ENCODE results near the gene SIRT2. TPM values are rescaled to one million over a fixed set of nuclear protein-coding genes. Genes with fewer than 3 reads are reported as not detected.

SIRT2 gene
- total RNA-seq, 2 experiments from 2014 or later, result 45.2 to 47.1 TPM

DNA sequence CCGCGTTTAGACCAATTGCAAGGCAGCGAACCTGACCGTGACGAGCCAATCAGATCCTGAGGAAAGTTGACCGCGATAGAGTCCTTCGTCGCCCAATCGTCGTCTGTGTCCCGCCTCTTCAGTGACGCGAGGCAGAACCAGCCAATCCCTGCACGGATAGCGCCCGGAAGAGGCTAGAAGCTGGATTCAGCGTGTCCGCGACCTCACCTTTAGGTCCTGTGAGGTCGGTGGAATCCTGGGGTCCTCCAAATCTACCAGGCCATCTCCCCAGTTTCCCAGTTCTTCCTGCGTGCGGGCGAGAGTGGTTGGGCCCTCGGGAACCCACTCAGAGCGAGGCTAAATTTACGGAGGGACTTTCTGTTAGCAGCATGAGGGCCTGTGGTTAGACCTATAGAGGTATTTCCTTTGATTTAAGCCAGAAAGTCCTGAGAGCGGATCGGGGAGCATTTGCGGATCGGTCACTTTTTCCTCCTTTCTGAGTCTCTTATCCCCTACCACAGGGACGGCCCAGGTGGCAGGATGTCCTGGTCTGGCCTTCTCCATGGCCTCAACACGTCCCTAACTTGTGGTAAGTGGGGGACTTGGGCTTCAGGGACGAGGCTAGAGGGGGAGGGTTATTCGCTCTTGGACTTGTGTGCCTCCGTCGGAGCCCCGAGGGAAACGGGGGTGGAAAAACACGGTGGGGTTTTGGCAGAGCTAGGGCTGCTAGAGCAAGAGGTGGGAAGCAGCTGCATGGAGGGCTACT lies 31.5 kb upstream of the SIRT2 start, which contains the start of gene MRPS12:
TSS of gene MRPS12 (plus strand) at position 169 of the 745 bp plus-strand sequence. CDS start at position 520, 351 bp downstream.
- Mint-ChIP-seq H3K27ac (peak within 1 kb of the TSS; percentile 93), H3K9me3 (no peaks in the 10 kb centered on the region), H3K4me3 (peak within 1 kb of the TSS; percentile 85), H3K4me1 (peaks cover 34% of the 10 kb centered on the region), H3K27me3 (no peaks in the 10 kb centered on the region), H3K36me3 (ENCODE audit: low read depth) (peaks cover 32% of the 10 kb centered on the region)
- DNase-seq, result peak; percentile 99
- POLR2A ChIA-PET, result no interaction called here
- CTCF ChIA-PET, result interaction anchor here (0.7 to 3.0 kb wide), 63 partner anchors 10 to 711 kb away, joined by 3 to 20 read pairs (median 4); partner anchors contain the start of genes ACTN4, CCER2, EIF3K and FAM98C

DNA sequence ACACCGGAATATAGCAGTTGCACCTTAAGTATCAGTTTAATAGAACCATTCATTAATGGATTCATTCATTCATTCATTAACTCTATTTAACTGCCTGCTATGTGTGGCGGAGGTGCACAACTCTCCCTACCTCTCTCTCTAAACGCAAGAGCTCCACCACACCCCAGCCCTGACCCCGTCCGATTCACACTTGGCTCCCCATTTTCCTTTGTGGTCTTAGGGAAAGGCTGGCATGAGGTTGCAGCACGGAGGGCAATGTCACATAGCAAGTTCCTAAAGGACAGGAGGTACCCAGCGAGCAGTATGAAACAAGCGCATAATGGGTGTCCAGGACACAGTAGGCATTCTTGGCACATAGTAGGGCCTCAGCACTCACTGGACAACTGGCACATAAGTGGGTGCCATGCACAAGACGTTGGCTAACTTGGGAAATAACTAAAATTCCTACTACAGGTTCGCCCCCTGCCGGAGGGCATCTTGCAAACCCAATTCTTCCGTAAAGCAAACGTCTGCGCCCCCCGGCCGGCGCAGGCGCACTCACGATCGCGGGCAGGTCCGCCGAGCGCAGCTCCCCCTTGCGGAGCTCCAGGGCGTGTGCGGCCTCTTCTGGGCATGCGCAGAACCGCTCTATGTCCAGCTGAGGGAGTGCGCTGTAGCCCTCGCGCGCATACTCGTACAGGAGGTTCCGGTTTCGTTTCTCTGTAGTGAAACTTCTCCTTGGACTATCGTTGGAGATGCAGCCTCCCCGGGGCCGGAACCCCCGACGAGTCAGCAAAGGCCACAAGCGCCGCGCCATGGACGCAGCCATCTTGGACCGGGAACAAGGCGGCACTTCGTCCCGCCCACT lies 30.7 kb upstream of the SIRT2 start, which contains the start of gene SARS2:
TSS of gene SARS2 (minus strand) at position 835 of the 847 bp plus-strand sequence. CDS start at position 808, 27 bp downstream.
- Mint-ChIP-seq H3K27me3 (no peaks in the 10 kb centered on the region), H3K36me3 (ENCODE audit: low read depth) (peaks cover 31% of the 10 kb centered on the region), H3K9me3 (no peaks in the 10 kb centered on the region), H3K4me1 (peaks cover 34% of the 10 kb centered on the region), H3K27ac (peak within 1 kb of the TSS; percentile 93), H3K4me3 (peak within 1 kb of the TSS; percentile 85)
- peak; percentile 93 for DNase-seq
- ChIA-PET CTCF (interaction anchor here (0.6 to 3.0 kb wide), 63 partner anchors 9 to 710 kb away, joined by 3 to 20 read pairs (median 4); partner anchors contain the start of genes ACTN4, CCER2, EIF3K and FAM98C), POLR2A (no interaction called here)

GRCh38 chr19:38928391-38929001 lies 29.1 kb upstream of the SIRT2 start:
- H3K36me3 Mint-ChIP-seq (ENCODE audit: low read depth), result peaks cover 27% of the 10 kb centered on the region
- H3K4me3 Mint-ChIP-seq, result peak overlapping the region; percentile 18
- CTCF ChIA-PET, result interaction anchor here (2.3 to 2.9 kb wide), 2 partner anchors 28 to 218 kb away, joined by 9 to 16 read pairs; partner anchors contain the start of genes NFKBIB and SIRT2
- peaks cover 34% of the 10 kb centered on the region for H3K4me1 Mint-ChIP-seq
- H3K27ac Mint-ChIP-seq, result peak overlapping the region; percentile 93
- POLR2A ChIA-PET, result no interaction called here
- H3K27me3 Mint-ChIP-seq, result no peaks in the 10 kb centered on the region
- no peak for DNase-seq
- no peaks in the 10 kb centered on the region for H3K9me3 Mint-ChIP-seq

GRCh38 chr19:38924388-38924787 lies 25.0 kb upstream of the SIRT2 start:
- no peak for DNase-seq
- no peaks in the 10 kb centered on the region for H3K27me3 Mint-ChIP-seq
- no peak overlapping the region for H3K27ac Mint-ChIP-seq
- CTCF ChIA-PET, result interaction anchor here (0.7 kb wide), 1 partner anchor 209 kb away, joined by 3 read pairs; no protein-coding TSS in a partner anchor
- no peaks in the 10 kb centered on the region for H3K9me3 Mint-ChIP-seq
- peaks cover 21% of the 10 kb centered on the region for H3K36me3 Mint-ChIP-seq (ENCODE audit: low read depth)
- POLR2A ChIA-PET, result no interaction called here
- H3K4me3 Mint-ChIP-seq, result no peak overlapping the region
- H3K4me1 Mint-ChIP-seq, result peaks cover 18% of the 10 kb centered on the region

GRCh38 chr19:38922482-38922881 lies 23.1 kb upstream of the SIRT2 start:
- H3K27ac Mint-ChIP-seq, result no peak overlapping the region
- ChIA-PET CTCF (no interaction called here), POLR2A (no interaction called here)
- H3K9me3 Mint-ChIP-seq, result no peaks in the 10 kb centered on the region
- no peak overlapping the region for H3K4me3 Mint-ChIP-seq
- H3K4me1 Mint-ChIP-seq, result peaks cover under 1% of the 10 kb centered on the region
- H3K36me3 Mint-ChIP-seq (ENCODE audit: low read depth), result peaks cover 17% of the 10 kb centered on the region
- DNase-seq, result no peak
- no peaks in the 10 kb centered on the region for H3K27me3 Mint-ChIP-seq

DNA sequence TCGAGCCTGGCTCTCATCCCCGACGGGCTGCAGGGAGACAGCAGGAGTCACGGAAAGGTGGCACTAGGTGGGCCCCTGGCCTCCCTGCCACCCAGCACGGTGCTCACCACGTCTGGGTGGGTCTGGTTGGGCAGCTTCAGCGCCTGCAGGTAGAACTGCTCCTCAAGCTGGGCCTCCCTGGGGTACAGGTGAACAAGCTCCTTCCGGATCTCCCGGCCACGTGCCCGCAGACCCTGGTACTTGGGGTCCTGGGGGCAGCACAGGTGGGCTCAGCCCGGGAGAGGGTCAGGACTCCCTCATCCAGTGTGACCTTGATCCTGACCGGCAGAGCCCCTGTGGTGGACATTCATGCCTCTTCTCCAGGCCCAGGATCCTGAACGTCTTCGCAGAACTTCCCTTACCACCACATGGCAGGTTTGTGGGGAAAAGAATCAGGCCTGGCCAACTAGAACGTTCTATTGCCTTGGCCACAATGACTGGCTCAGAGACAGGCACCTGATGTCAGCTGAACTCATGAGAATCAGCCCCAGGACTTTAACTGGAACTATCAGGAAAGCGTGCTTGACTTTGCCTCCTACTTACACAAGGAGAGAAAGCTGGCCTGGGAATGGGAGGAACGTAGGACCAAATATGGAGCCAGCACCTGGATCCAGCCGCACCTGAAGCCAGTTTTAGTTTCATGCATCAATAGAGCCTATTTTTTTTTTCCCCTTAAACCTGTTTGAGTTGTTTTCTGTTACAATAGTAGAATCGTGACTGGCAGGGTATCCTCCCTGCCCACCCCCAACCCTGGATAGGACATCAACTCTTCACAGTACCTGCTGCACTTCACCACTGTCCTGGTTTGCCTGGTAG lies 22.2 kb upstream of the SIRT2 start:
- H3K9me3 Mint-ChIP-seq, result no peaks in the 10 kb centered on the region
- H3K4me1 Mint-ChIP-seq, result no peaks in the 10 kb centered on the region
- peaks cover 17% of the 10 kb centered on the region for H3K36me3 Mint-ChIP-seq (ENCODE audit: low read depth)
- CTCF ChIA-PET, result interaction anchor here (1.0 kb wide), 2 partner anchors 9 to 10 kb away, joined by 3 to 5 read pairs; partner anchors contain the start of genes MRPS12 and SARS2
- no peak overlapping the region for H3K27ac Mint-ChIP-seq
- POLR2A ChIA-PET, result no interaction called here
- H3K27me3 Mint-ChIP-seq, result no peaks in the 10 kb centered on the region
- no peak overlapping the region for H3K4me3 Mint-ChIP-seq
- DNase-seq, result no peak

DNA sequence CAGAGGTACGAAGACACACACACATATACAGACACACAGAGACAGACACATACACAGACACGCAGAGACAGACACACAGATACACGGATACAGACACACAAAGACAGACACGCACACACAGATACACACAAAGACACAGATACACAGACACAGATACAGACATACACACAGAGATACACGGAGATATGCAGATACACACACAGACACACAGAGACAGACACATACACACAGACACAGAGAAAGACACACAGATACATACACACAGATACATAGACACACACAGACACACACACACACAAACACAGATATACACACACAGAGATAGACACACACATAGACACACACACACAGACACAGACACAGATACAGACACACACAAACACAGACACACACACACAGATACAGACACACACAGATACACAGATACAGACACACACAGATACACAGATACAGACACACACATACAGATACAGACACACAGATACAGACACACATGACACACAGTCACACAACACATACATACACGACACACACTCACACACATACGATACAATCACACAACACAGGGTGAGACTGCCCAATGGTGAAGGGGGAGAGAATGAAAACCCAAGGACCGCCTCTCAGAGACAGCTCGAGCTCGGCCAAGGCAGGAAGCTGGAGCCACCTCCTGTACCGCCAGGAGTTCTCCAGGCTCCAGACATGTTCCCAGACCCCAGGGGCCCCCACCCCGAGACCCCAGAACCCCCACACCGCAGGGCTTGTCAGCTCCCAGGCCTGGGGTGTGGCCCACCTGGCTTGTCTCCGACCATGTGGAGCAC lies 21.4 kb upstream of the SIRT2 start:
- ChIA-PET POLR2A (no interaction called here), CTCF (interaction anchor here (1.0 to 1.7 kb wide), 3 partner anchors 10 to 11 kb away, joined by 3 to 7 read pairs (median 5); partner anchors contain the start of genes MRPS12 and SARS2)
- no peaks in the 10 kb centered on the region for H3K9me3 Mint-ChIP-seq
- H3K4me1 Mint-ChIP-seq, result no peaks in the 10 kb centered on the region
- H3K36me3 Mint-ChIP-seq (ENCODE audit: low read depth), result peaks cover 17% of the 10 kb centered on the region
- no peak for DNase-seq
- no peak overlapping the region for H3K4me3 Mint-ChIP-seq
- no peak overlapping the region for H3K27ac Mint-ChIP-seq
- no peaks in the 10 kb centered on the region for H3K27me3 Mint-ChIP-seq

DNA sequence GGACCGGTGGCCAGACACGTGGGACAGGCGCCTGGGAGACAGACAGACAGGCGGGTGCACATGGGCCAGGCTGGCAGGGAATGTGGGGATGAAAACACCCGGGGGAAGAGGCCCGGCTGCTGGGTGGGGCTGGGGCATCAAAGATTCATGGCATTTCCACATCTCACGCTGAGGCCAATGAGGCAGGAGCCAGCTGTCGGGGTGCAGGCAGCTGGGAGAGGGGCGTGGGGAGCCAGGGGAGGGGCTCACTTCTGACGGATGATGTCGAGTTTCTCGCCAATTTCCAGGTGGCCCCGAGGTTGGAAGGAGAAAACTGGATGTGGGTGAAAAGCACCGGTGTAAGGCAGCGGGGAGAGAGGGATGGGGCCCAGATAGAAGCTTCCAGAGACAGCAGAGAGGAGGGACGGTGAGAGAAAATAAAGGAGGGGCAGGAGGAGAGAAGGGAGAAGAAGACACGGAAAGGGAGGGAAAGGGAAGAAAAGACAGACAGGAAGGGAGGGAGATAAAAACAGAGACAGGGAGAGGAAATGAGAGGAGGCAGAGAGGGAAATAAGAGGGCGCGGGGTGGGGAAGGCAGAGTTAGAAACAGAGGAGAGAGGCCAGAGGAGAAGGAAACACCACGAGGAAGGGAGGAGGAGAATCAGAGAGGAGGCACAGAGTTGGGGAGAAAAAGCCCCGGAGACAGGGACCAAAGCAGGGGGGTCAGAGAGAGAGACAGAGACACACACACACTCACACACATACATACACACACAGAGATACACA lies 20.6 kb upstream of the SIRT2 start:
- H3K27ac Mint-ChIP-seq, result no peak overlapping the region
- H3K4me3 Mint-ChIP-seq, result no peak overlapping the region
- ChIA-PET CTCF (interaction anchor here (1.7 kb wide), 1 partner anchor 10 kb away, joined by 7 read pairs; the partner anchor contains the start of genes MRPS12 and SARS2), POLR2A (no interaction called here)
- no peak for DNase-seq
- peaks cover 14% of the 10 kb centered on the region for H3K36me3 Mint-ChIP-seq (ENCODE audit: low read depth)
- H3K9me3 Mint-ChIP-seq, result no peaks in the 10 kb centered on the region
- H3K27me3 Mint-ChIP-seq, result no peaks in the 10 kb centered on the region
- H3K4me1 Mint-ChIP-seq, result no peaks in the 10 kb centered on the region

- no peaks in the 10 kb centered on the region for H3K27me3 Mint-ChIP-seq
- H3K4me1 Mint-ChIP-seq, result peaks cover 2% of the 10 kb centered on the region
- no peak for DNase-seq
- CTCF ChIA-PET, result interaction anchor here (1.1 to 1.2 kb wide), 2 partner anchors 9 to 35 kb away, joined by 3 read pairs; no protein-coding TSS in a partner anchor
- H3K36me3 Mint-ChIP-seq (ENCODE audit: low read depth), result peaks cover 7% of the 10 kb centered on the region
- H3K27ac Mint-ChIP-seq, result no peak overlapping the region
- H3K9me3 Mint-ChIP-seq, result no peaks in the 10 kb centered on the region
- POLR2A ChIA-PET, result no interaction called here
- no peak overlapping the region for H3K4me3 Mint-ChIP-seq
These were observed 19.1 kb upstream of the SIRT2 start for GRCh38 chr19:38918526-38918925.

- ChIA-PET CTCF (interaction anchor here (1.1 to 1.2 kb wide), 2 partner anchors 9 to 35 kb away, joined by 3 read pairs; no protein-coding TSS in a partner anchor), POLR2A (no interaction called here)
- no peaks in the 10 kb centered on the region for H3K27me3 Mint-ChIP-seq
- DNase-seq, result no peak
- H3K4me3 Mint-ChIP-seq, result no peak overlapping the region
- no peaks in the 10 kb centered on the region for H3K9me3 Mint-ChIP-seq
- H3K4me1 Mint-ChIP-seq, result peaks cover 2% of the 10 kb centered on the region
- peak overlapping the region; percentile 44 for H3K27ac Mint-ChIP-seq
- peaks cover 7% of the 10 kb centered on the region for H3K36me3 Mint-ChIP-seq (ENCODE audit: low read depth)
These were observed 18.6 kb upstream of the SIRT2 start for GRCh38 chr19:38917921-38918491.
